ENCODE results near the gene CREB3.

DNA sequence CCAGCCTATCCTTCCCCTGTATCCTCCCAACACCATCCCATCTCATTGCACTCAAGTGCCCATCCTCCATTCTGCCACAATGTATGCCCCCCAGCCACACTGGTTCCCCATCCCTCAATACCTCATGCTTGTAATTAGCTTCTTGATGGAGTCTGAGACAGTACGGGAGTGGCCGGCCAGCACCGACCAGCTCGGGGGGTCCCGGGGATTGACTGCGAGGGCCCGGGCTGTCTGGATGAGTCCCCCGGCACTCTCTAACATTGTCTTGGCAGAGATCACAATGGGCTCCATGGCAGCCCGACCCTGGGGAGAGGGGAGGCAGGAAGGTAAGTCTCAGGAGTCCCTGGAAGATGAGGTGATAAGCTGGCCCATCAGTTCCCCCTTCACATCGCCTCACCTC, 25.5 kb upstream of the CREB3 start:
- TF ChIP-seq, protein P1, sequence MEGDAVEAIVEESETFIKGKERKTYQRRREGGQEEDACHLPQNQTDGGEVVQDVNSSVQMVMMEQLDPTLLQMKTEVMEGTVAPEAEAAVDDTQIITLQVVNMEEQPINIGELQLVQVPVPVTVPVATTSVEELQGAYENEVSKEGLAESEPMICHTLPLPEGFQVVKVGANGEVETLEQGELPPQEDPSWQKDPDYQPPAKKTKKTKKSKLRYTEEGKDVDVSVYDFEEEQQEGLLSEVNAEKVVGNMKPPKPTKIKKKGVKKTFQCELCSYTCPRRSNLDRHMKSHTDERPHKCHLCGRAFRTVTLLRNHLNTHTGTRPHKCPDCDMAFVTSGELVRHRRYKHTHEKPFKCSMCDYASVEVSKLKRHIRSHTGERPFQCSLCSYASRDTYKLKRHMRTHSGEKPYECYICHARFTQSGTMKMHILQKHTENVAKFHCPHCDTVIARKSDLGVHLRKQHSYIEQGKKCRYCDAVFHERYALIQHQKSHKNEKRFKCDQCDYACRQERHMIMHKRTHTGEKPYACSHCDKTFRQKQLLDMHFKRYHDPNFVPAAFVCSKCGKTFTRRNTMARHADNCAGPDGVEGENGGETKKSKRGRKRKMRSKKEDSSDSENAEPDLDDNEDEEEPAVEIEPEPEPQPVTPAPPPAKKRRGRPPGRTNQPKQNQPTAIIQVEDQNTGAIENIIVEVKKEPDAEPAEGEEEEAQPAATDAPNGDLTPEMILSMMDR (conservative IDR thresholded peaks at IDR 0.05; ENCODE audit: low read depth in 2 of 2), result no peak
- TF ChIP-seq JUNB (IDR thresholded peaks at IDR 0.05; ENCODE audit: unreplicated experiment), result no peak
- TF ChIP-seq EZH2 (IDR thresholded peaks at IDR 0.05; ENCODE audit: low read depth, unreplicated experiment), result no peak
- no peak for TF ChIP-seq NANOG (IDR thresholded peaks at IDR 0.05; ENCODE audit: borderline replicate concordance)
- TF ChIP-seq, protein P2, sequence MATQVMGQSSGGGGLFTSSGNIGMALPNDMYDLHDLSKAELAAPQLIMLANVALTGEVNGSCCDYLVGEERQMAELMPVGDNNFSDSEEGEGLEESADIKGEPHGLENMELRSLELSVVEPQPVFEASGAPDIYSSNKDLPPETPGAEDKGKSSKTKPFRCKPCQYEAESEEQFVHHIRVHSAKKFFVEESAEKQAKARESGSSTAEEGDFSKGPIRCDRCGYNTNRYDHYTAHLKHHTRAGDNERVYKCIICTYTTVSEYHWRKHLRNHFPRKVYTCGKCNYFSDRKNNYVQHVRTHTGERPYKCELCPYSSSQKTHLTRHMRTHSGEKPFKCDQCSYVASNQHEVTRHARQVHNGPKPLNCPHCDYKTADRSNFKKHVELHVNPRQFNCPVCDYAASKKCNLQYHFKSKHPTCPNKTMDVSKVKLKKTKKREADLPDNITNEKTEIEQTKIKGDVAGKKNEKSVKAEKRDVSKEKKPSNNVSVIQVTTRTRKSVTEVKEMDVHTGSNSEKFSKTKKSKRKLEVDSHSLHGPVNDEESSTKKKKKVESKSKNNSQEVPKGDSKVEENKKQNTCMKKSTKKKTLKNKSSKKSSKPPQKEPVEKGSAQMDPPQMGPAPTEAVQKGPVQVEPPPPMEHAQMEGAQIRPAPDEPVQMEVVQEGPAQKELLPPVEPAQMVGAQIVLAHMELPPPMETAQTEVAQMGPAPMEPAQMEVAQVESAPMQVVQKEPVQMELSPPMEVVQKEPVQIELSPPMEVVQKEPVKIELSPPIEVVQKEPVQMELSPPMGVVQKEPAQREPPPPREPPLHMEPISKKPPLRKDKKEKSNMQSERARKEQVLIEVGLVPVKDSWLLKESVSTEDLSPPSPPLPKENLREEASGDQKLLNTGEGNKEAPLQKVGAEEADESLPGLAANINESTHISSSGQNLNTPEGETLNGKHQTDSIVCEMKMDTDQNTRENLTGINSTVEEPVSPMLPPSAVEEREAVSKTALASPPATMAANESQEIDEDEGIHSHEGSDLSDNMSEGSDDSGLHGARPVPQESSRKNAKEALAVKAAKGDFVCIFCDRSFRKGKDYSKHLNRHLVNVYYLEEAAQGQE (IDR thresholded peaks at IDR 0.05; ENCODE audit: unreplicated experiment), result no peak
- no peak for TF ChIP-seq POLR2AphosphoS5 (IDR thresholded peaks at IDR 0.05; ENCODE audit: low read depth)
